H9 (cell line): ENCODE results near the gene TMEM59. TPM values are rescaled to one million over a fixed set of nuclear protein-coding genes. Genes with fewer than 3 reads are reported as not detected.

Experiments
- DNase-seq: peaks from one replicate; pipeline ENCODE4 v3.0.0-alpha.2; 2017
- H2AFZ ChIP-seq: one replicate; pipeline ENCODE4 v1.6.1; 2013; ENCODE audit warnings: mild to moderate bottlenecking, low read length, control low read depth, moderate library complexity
- H2AK5ac ChIP-seq: 2 replicates; pipeline ENCODE4 v1.6.1; 2013; ENCODE audit warnings: low read length, control low read depth, mixed read lengths; ENCODE audit not compliant: insufficient read length
- H2BK120ac ChIP-seq: one replicate; pipeline ENCODE4 v1.6.1; 2013; ENCODE audit warnings: low read depth, mild to moderate bottlenecking, low read length, control low read depth, inconsistent platforms; ENCODE audit not compliant: poor library complexity, severe bottlenecking
- H2BK12ac ChIP-seq: 2 replicates; pipeline ENCODE4 v1.6.1; 2013; ENCODE audit warnings: low read length, control low read depth, mixed read lengths, low read depth; ENCODE audit not compliant: insufficient read length
- H2BK15ac ChIP-seq: 2 replicates; pipeline ENCODE4 v1.6.1; 2013; ENCODE audit warnings: low read depth, low read length, control low read depth
- H2BK20ac ChIP-seq: one replicate; pipeline ENCODE4 v1.6.1; 2013; ENCODE audit warnings: low read depth, mild to moderate bottlenecking, low read length, control low read depth, inconsistent platforms; ENCODE audit not compliant: poor library complexity, severe bottlenecking
- H2BK5ac ChIP-seq: 2 replicates; pipeline ENCODE4 v1.6.1; 2013; ENCODE audit warnings: low read length, control low read depth, mixed read lengths; ENCODE audit not compliant: insufficient read length
- H3K14ac ChIP-seq: 2 replicates; pipeline ENCODE4 v1.6.1; 2013; ENCODE audit warnings: low read length, control low read depth; ENCODE audit not compliant: insufficient read depth
- H3K18ac ChIP-seq: 2 replicates; pipeline ENCODE4 v1.6.1; 2013; ENCODE audit warnings: low read depth, mild to moderate bottlenecking, mixed read lengths, low read length, control low read depth; ENCODE audit not compliant: insufficient read length
- H3K23ac ChIP-seq: 2 replicates; pipeline ENCODE4 v1.6.1; 2013; ENCODE audit warnings: low read length, control low read depth, mixed read lengths, low read depth; ENCODE audit not compliant: insufficient read length
- H3K23me2 ChIP-seq: 2 replicates; pipeline ENCODE4 v1.6.1; 2013; ENCODE audit warnings: low read depth, mild to moderate bottlenecking, mixed read lengths, low read length, control low read depth; ENCODE audit not compliant: insufficient read length, poor library complexity, severe bottlenecking
- H3K27ac ChIP-seq: 2 replicates; pipeline ENCODE4 v1.5.1; 2013; ENCODE audit warnings: low read length, control low read depth, mixed read lengths, low read depth; ENCODE audit not compliant: insufficient read length
- H3K27me3 ChIP-seq: 2 replicates; pipeline ENCODE4 v1.6.1; 2013; ENCODE audit warnings: low read length, control low read depth, inconsistent platforms; ENCODE audit not compliant: insufficient read depth
- H3K4ac ChIP-seq: 2 replicates; pipeline ENCODE4 v1.6.1; 2013; ENCODE audit warnings: low read depth, mild to moderate bottlenecking, control low read depth, inconsistent platforms, low read length, moderate library complexity
- H3K4me1 ChIP-seq: 2 replicates; pipeline ENCODE4 v1.6.1; 2013; ENCODE audit warnings: low read length, control low read depth, inconsistent platforms; ENCODE audit not compliant: insufficient read depth
- H3K4me2 ChIP-seq: 2 replicates; pipeline ENCODE4 v1.6.1; 2013; ENCODE audit warnings: low read length, control low read depth, mixed read lengths; ENCODE audit not compliant: insufficient read length, insufficient read depth
- H3K56ac ChIP-seq: 2 replicates; pipeline ENCODE4 v1.6.1; 2013; ENCODE audit warnings: low read depth, mild to moderate bottlenecking, mixed read lengths, low read length, control low read depth; ENCODE audit not compliant: insufficient read length
- H3K79me1 ChIP-seq: 2 replicates; pipeline ENCODE4 v1.6.1; 2013; ENCODE audit warnings: low read depth, mild to moderate bottlenecking, moderate library complexity, low read length, control low read depth, inconsistent platforms; ENCODE audit not compliant: insufficient read depth, poor library complexity, severe bottlenecking
- H3K79me2 ChIP-seq: 2 replicates; pipeline ENCODE4 v1.6.1; 2013; ENCODE audit warnings: low read length, control low read depth, inconsistent platforms; ENCODE audit not compliant: insufficient read depth
- H3K9ac ChIP-seq: 2 replicates; pipeline ENCODE4 v1.6.1; 2013; ENCODE audit warnings: low read length, control low read depth, mixed read lengths; ENCODE audit not compliant: insufficient read length; ENCODE audit errors: extremely low read depth
- H3K9me3 ChIP-seq: one replicate; pipeline ENCODE4 v1.6.1; 2013; ENCODE audit warnings: low read depth, low read length, inconsistent platforms; ENCODE audit not compliant: control insufficient read depth
- H3T11ph ChIP-seq: one replicate; pipeline ENCODE4 v1.6.1; 2013; ENCODE audit warnings: mild to moderate bottlenecking, low read length, control low read depth, inconsistent platforms
- H4K20me1 ChIP-seq: one replicate; pipeline ENCODE4 v1.6.1; 2013; ENCODE audit not compliant: control insufficient read depth, insufficient read length, insufficient read depth
- H4K5ac ChIP-seq: 2 replicates; pipeline ENCODE4 v1.6.1; 2013; ENCODE audit warnings: low read depth, mild to moderate bottlenecking, mixed read lengths, low read length, control low read depth; ENCODE audit not compliant: insufficient read length
- H4K8ac ChIP-seq: replicated peaks from 2 replicates; pipeline ENCODE4 v1.6.1; 2013; ENCODE audit warnings: low read length, control low read depth, mixed read lengths, low read depth; ENCODE audit not compliant: insufficient read length
- H4K91ac ChIP-seq: 2 replicates; pipeline ENCODE4 v1.6.1; 2013; ENCODE audit warnings: low read depth, mild to moderate bottlenecking, moderate library complexity, mixed read lengths, low read length, control low read depth; ENCODE audit not compliant: insufficient read length
- H3K27ac Mint-ChIP-seq, 3 experiments: 2 replicates in 2 of 3; 3 replicates in 1 of 3; pipeline ENCODE4 v1.8.0; 2020 to 2021; ENCODE audit warnings: mixed read lengths in 3 of 3, mild to moderate bottlenecking in 1 of 3, moderate library complexity in 1 of 3
- H3K27me3 Mint-ChIP-seq: 2 replicates; pipeline ENCODE4 v1.8.0; 2021; ENCODE audit warnings: low read depth, mild to moderate bottlenecking, moderate library complexity, mixed read lengths
- H3K36me3 Mint-ChIP-seq, 3 experiments: 2 replicates in 2 of 3; 3 replicates in 1 of 3; pipeline ENCODE4 v1.8.0; 2020 to 2021; ENCODE audit warnings: low read depth in 3 of 3, mixed read lengths in 3 of 3; ENCODE audit not compliant: insufficient read depth in 1 of 3
- H3K4me1 Mint-ChIP-seq, 2 experiments: 2 replicates each; pipeline ENCODE4 v1.8.0; 2020; ENCODE audit warnings: mixed read lengths in 2 of 2
- H3K4me3 Mint-ChIP-seq, 2 experiments: 2 replicates in 1 of 2; 3 replicates in 1 of 2; pipeline ENCODE4 v1.8.0; 2020 to 2021; ENCODE audit warnings: mild to moderate bottlenecking in 2 of 2, mixed read lengths in 2 of 2, moderate library complexity in 1 of 2
- H3K9me3 Mint-ChIP-seq, 2 experiments: 2 replicates in 1 of 2; 3 replicates in 1 of 2; pipeline ENCODE4 v1.8.0; 2020; ENCODE audit warnings: mild to moderate bottlenecking in 2 of 2, mixed read lengths in 2 of 2, moderate library complexity in 1 of 2
- CTCF ChIP-seq: fragments of 200-600 bp; sonication (generic); conservative IDR thresholded peaks from 3 replicates; pipeline ENCODE4 v1.8.0; 2021; ENCODE audit warnings: antibody characterized with exemption, mild to moderate bottlenecking
- WGBS: extraction: QIAGEN DNeasy Blood & Tissue Kit; methylation state at CpG from one replicate; pipeline ENCODE4 v1.1.7; 2013; ENCODE audit warnings: missing lambda C conversion rate, low lambda C conversion rate, mixed read lengths; ENCODE audit not compliant: insufficient read length; ENCODE audit errors: extremely low coverage; 5-methylcytosine and 5-hydroxymethylcytosine counted together
- total RNA-seq: library from RNA; stranded (reverse); gene quantifications from 2 replicates; pipeline ENCODE4 v1.2.1, GENCODE V29; 2021

Gene TMEM59
- total RNA-seq, 1 experiment from 2014 or later = 111 TPM

GRCh38 chr1:54008876-54009275 lies 44.1 kb downstream of the TMEM59 start:
- no peak overlapping the region for H2BK120ac ChIP-seq
- Mint-ChIP-seq H3K27me3 (peaks cover 3% of the 10 kb centered on the region), H3K4me1 (peaks cover 0 to 3% of the 10 kb centered on the region in 2 experiments; a peak in 2 of 4 replicates), H3K4me3 (no peak overlapping the region; a peak in 1 of 5 replicates), H3K27ac (peak overlapping the region in 1 of 3 experiments; percentile 94; a peak in 2 of 7 replicates), H3K9me3 (peaks cover 5% of the 10 kb centered on the region in 2 experiments; a peak in 4 of 5 replicates), H3K36me3 (no peaks in the 10 kb centered on the region)
- no peaks in the 10 kb centered on the region for H3K23me2 ChIP-seq
- H3K27me3 ChIP-seq = no peaks in the 10 kb centered on the region
- no peak overlapping the region for H2AFZ ChIP-seq
- no peak overlapping the region for H3K18ac ChIP-seq
- no peak overlapping the region for H3K23ac ChIP-seq
- no peak overlapping the region for H2AK5ac ChIP-seq
- no peak overlapping the region for H3K9ac ChIP-seq
- H3K56ac ChIP-seq = no peak overlapping the region
- H2BK20ac ChIP-seq = no peak overlapping the region
- no peak overlapping the region for H4K5ac ChIP-seq
- TF ChIP-seq CTCF = no peak
- no peak overlapping the region for H2BK5ac ChIP-seq
- H3K4ac ChIP-seq = no peak overlapping the region
- no peak overlapping the region for H3K14ac ChIP-seq
- no peak overlapping the region for H3K4me2 ChIP-seq
- H3K9me3 ChIP-seq = no peaks in the 10 kb centered on the region
- H4K8ac ChIP-seq = no peak overlapping the region
- no CpG with 5 or more reads among the region's 13 CpGs for WGBS
- no peak for DNase-seq
- no peaks in the 10 kb centered on the region for H3K79me2 ChIP-seq
- H3K79me1 ChIP-seq = no peaks in the 10 kb centered on the region
- no peaks in the 10 kb centered on the region for H4K20me1 ChIP-seq
- no peak overlapping the region for H3K27ac ChIP-seq
- no peak overlapping the region for H3T11ph ChIP-seq
- no peak overlapping the region for H4K91ac ChIP-seq
- H3K4me1 ChIP-seq = no peaks in the 10 kb centered on the region
- no peak overlapping the region for H2BK15ac ChIP-seq
- H2BK12ac ChIP-seq = no peak overlapping the region
